H1 (cell line): ENCODE results near the gene UFD1. TPM values are rescaled to one million over a fixed set of nuclear protein-coding genes. Genes with fewer than 3 reads are reported as not detected.

ENCODE experiments used
- CTCF ChIA-PET: fragments of 300-600 bp; sonication (Branson Sonifier 250); formaldehyde crosslinking; loops from one replicate; lab custom pipeline; 2021; ENCODE audit not compliant: partially characterized antibody; lab: Charles Lee
- POLR2A ChIA-PET: fragments of 300-600 bp; sonication (Branson Sonifier 250); formaldehyde crosslinking; loops from one replicate; lab custom pipeline; 2021; ENCODE audit warnings: inconsistent platforms; ENCODE audit not compliant: partially characterized antibody; lab: Charles Lee
- DNase-seq, 2 experiments: peaks; one replicate each; pipeline versions ENCODE4 v3.0.0 to v3.0.0-alpha.2; 2010 to 2022; ENCODE audit warnings: low spot score in 2 of 2, low read depth in 1 of 2, mixed read lengths in 1 of 2
- FAIRE-seq: peaks from 2 replicates; lab custom pipeline; 2011; peaks lifted over from hg19 to GRCh38; lab: Jason Lieb, UNC
- H2AFZ ChIP-seq: 2 replicates; pipeline ENCODE4 v1.8.1; 2012; ENCODE audit warnings: low read length, inconsistent platforms
- H2AK5ac ChIP-seq: 2 replicates; pipeline ENCODE4 v1.6.1; 2013; ENCODE audit warnings: low read depth, low read length
- H2BK120ac ChIP-seq: replicated peaks from 2 replicates; pipeline ENCODE3; 2013; ENCODE audit warnings: low read depth, low read length, inconsistent platforms
- H2BK12ac ChIP-seq: 2 replicates; pipeline ENCODE4 v1.6.1; 2013; ENCODE audit warnings: low read depth, low read length
- H2BK15ac ChIP-seq: 2 replicates; pipeline ENCODE4 v1.6.1; 2013; ENCODE audit warnings: low read length
- H2BK20ac ChIP-seq: 2 replicates; pipeline ENCODE4 v1.6.1; 2013; ENCODE audit warnings: low read length
- H2BK5ac ChIP-seq: 2 replicates; pipeline ENCODE4 v1.6.1; 2013; ENCODE audit warnings: low read depth, low read length
- H3K14ac ChIP-seq: 2 replicates; pipeline ENCODE4 v1.6.1; 2013; ENCODE audit warnings: inconsistent platforms; ENCODE audit not compliant: insufficient read length
- H3K18ac ChIP-seq: 2 replicates; pipeline ENCODE4 v1.6.1; 2013; ENCODE audit warnings: low read length; ENCODE audit errors: extremely low read depth
- H3K23ac ChIP-seq: 2 replicates; pipeline ENCODE4 v1.6.1; 2013; ENCODE audit warnings: inconsistent platforms; ENCODE audit not compliant: insufficient read length
- H3K23me2 ChIP-seq: 2 replicates; pipeline ENCODE4 v1.6.1; 2013; ENCODE audit warnings: low read depth, low read length
- H3K27ac ChIP-seq: 2 replicates; pipeline ENCODE4 v1.6.1; 2011; ENCODE audit warnings: low read depth, low read length, inconsistent platforms
- H3K27me3 ChIP-seq, 4 experiments: replicated peaks in 1 of 4; 1 replicate in 1 of 4; 2 replicates in 3 of 4; pipeline versions ENCODE4 v1.6.1 to v1.8.1; 2011 to 2013; ENCODE audit warnings: low read length in 3 of 4, mild to moderate bottlenecking in 3 of 4, inconsistent platforms in 2 of 4, mixed read lengths in 2 of 4, moderate library complexity in 1 of 4; ENCODE audit not compliant: control insufficient read depth in 3 of 4, insufficient read depth in 3 of 4; ENCODE audit errors: extremely low read depth in 1 of 4
- H3K36me3 ChIP-seq, 4 experiments: 2 replicates each; pipeline versions ENCODE4 v1.6.1 to v1.8.1; 2011 to 2013; ENCODE audit warnings: mild to moderate bottlenecking in 4 of 4, low read length in 3 of 4, moderate library complexity in 2 of 4, control low read depth in 1 of 4, inconsistent platforms in 1 of 4; ENCODE audit not compliant: insufficient read depth in 4 of 4, control insufficient read depth in 2 of 4
- H3K4ac ChIP-seq: replicated peaks from 2 replicates; pipeline ENCODE3; 2013; ENCODE audit warnings: low read length, low read depth, mixed read lengths, inconsistent platforms; ENCODE audit not compliant: insufficient read length
- H3K4me1 ChIP-seq, 4 experiments: replicated peaks in 1 of 4; 1 replicate in 1 of 4; 2 replicates in 3 of 4; pipeline versions ENCODE4 v1.6.1 to v1.8.1; 2011 to 2013; ENCODE audit warnings: low read length in 3 of 4, inconsistent platforms in 2 of 4, mixed read lengths in 1 of 4; ENCODE audit not compliant: insufficient read depth in 4 of 4, control insufficient read depth in 3 of 4
- H3K4me2 ChIP-seq, 2 experiments: 2 replicates each; pipeline versions ENCODE4 v1.6.1 to v1.8.1; 2011 to 2013; ENCODE audit warnings: low read depth in 2 of 2, low read length in 2 of 2, control low read depth in 1 of 2, inconsistent platforms in 1 of 2, mild to moderate bottlenecking in 1 of 2; ENCODE audit not compliant: insufficient read depth in 1 of 2
- H3K4me3 ChIP-seq, 4 experiments: fragments of 200-600, 300-600 bp in 1 of 4; sonication (generic), shearing (Covaris generic), sonication (Bioruptor Twin) in 1 of 4; 2 replicates each; pipeline versions ENCODE4 v1.5.1 to v1.8.1; 2011 to 2016; ENCODE audit warnings: low read length in 4 of 4, low read depth in 3 of 4, control low read depth in 2 of 4, inconsistent platforms in 2 of 4, mild to moderate bottlenecking in 2 of 4, mixed read lengths in 1 of 4, moderate library complexity in 1 of 4; ENCODE audit not compliant: insufficient read depth in 2 of 4; ENCODE audit errors: extremely low read depth in 1 of 4
- H3K56ac ChIP-seq: replicated peaks from 2 replicates; pipeline ENCODE3; 2013; ENCODE audit warnings: low read depth, mild to moderate bottlenecking, mixed read lengths, low read length, inconsistent platforms; ENCODE audit not compliant: insufficient read length
- H3K79me1 ChIP-seq: 2 replicates; pipeline ENCODE4 v1.6.1; 2013; ENCODE audit warnings: low read depth, low read length, control low read depth
- H3K79me2 ChIP-seq, 2 experiments: 2 replicates each; pipeline versions ENCODE4 v1.6.1 to v1.8.1; 2012 to 2013; ENCODE audit warnings: low read length in 2 of 2, mild to moderate bottlenecking in 2 of 2, inconsistent platforms in 1 of 2; ENCODE audit not compliant: insufficient read depth in 2 of 2, control insufficient read depth in 1 of 2
- H3K9ac ChIP-seq, 4 experiments: replicated peaks in 1 of 4; 1 replicate in 1 of 4; 2 replicates in 3 of 4; pipeline versions ENCODE4 v1.6.1 to v1.8.1; 2011 to 2013; ENCODE audit warnings: low read depth in 3 of 4, low read length in 3 of 4, control low read depth in 2 of 4, mild to moderate bottlenecking in 2 of 4, moderate library complexity in 2 of 4, inconsistent platforms in 1 of 4; ENCODE audit errors: extremely low read depth in 1 of 4
- H3K9me3 ChIP-seq, 2 experiments: 2 replicates each; pipeline versions ENCODE4 v1.6.1 to v1.8.1; 2012 to 2013; ENCODE audit warnings: mild to moderate bottlenecking in 2 of 2, moderate library complexity in 2 of 2, control low read depth in 1 of 2, inconsistent platforms in 1 of 2, low read depth in 1 of 2, low read length in 1 of 2, mixed read lengths in 1 of 2; ENCODE audit not compliant: insufficient read depth in 2 of 2
- H4K20me1 ChIP-seq, 2 experiments: replicated peaks in 1 of 2; 2 replicates each; pipeline versions ENCODE3 to v1.8.1; 2011 to 2013; ENCODE audit warnings: inconsistent platforms in 2 of 2, low read length in 2 of 2, mild to moderate bottlenecking in 1 of 2; ENCODE audit not compliant: insufficient read depth in 2 of 2, control insufficient read depth in 1 of 2
- H4K5ac ChIP-seq: 2 replicates; pipeline ENCODE4 v1.6.1; 2013; ENCODE audit warnings: low read length, low read depth, mixed read lengths, inconsistent platforms; ENCODE audit not compliant: insufficient read length
- H4K8ac ChIP-seq: 2 replicates; pipeline ENCODE4 v1.8.0; 2013; ENCODE audit warnings: mild to moderate bottlenecking, moderate library complexity, low read length, inconsistent platforms; ENCODE audit not compliant: insufficient read depth; ENCODE audit errors: extremely low read depth
- H4K91ac ChIP-seq: replicated peaks from 2 replicates; pipeline ENCODE3; 2013; ENCODE audit warnings: low read length, mixed read lengths, inconsistent platforms; ENCODE audit not compliant: insufficient read length
- BACH1 ChIP-seq: IDR thresholded peaks from 2 replicates; pipeline ENCODE4 v1.6.1; 2012; ENCODE audit warnings: low read length, improper control_type of control experiment
- BRCA1 ChIP-seq: IDR thresholded peaks from 2 replicates; pipeline ENCODE4 v1.6.1; 2012; ENCODE audit warnings: low read depth, low read length, improper control_type of control experiment
- GABPA ChIP-seq: IDR thresholded peaks from 2 replicates; pipeline ENCODE4 v1.6.1; 2011; ENCODE audit warnings: mild to moderate bottlenecking, low read length, moderate library complexity, borderline replicate concordance; ENCODE audit not compliant: insufficient read depth
- JUND ChIP-seq: IDR thresholded peaks from 2 replicates; pipeline ENCODE4 v1.6.1; 2011; ENCODE audit warnings: mild to moderate bottlenecking, improper control_type of control experiment, low read length
- NRF1 ChIP-seq: IDR thresholded peaks from 2 replicates; pipeline ENCODE4 v1.6.1; 2011; ENCODE audit warnings: mild to moderate bottlenecking, low read depth, low read length, improper control_type of control experiment
- POLR2A ChIP-seq, 2 experiments: IDR thresholded peaks; 1 replicate in 1 of 2; 2 replicates in 1 of 2; pipeline ENCODE4 v1.6.1; 2011; ENCODE audit warnings: low read depth in 2 of 2, low read length in 2 of 2, mild to moderate bottlenecking in 2 of 2; ENCODE audit errors: control extremely low read depth in 1 of 2
- RAD21 ChIP-seq, 2 experiments: IDR thresholded peaks in 1 of 2; conservative IDR thresholded peaks in 1 of 2; 2 replicates each; pipeline ENCODE4 v1.6.1; 2011; ENCODE audit warnings: low read depth in 2 of 2, low read length in 2 of 2, improper control_type of control experiment in 1 of 2, inconsistent platforms in 1 of 2, mild to moderate bottlenecking in 1 of 2, moderate library complexity in 1 of 2
- SUZ12 ChIP-seq: fragments of 200-600 bp; sonication (generic); IDR thresholded peaks from 2 replicates; pipeline ENCODE4 v1.6.1; 2012; ENCODE audit warnings: mild to moderate bottlenecking, inconsistent platforms, low read length, moderate library complexity, mixed read lengths
- ZNF274 ChIP-seq: IDR thresholded peaks from 2 replicates; pipeline ENCODE4 v1.7.0; 2012; ENCODE audit warnings: low read length, borderline replicate concordance; ENCODE audit errors: extremely low read depth
- WGBS, 2 experiments: shearing (Covaris generic) in 1 of 2; methylation state at CpG; one replicate each; pipeline versions ENCODE4 v1.1.6 to v1.1.7; 2013 to 2015; ENCODE audit warnings: low lambda C conversion rate in 2 of 2, mixed read lengths in 2 of 2, inconsistent platforms in 1 of 2, low coverage in 1 of 2, missing lambda C conversion rate in 1 of 2; ENCODE audit not compliant: insufficient replicate concordance in 2 of 2, insufficient coverage in 1 of 2, insufficient read length in 1 of 2; ENCODE audit errors: extremely low coverage in 1 of 2, missing lambda C conversion rate in 1 of 2; 5-methylcytosine and 5-hydroxymethylcytosine counted together
- polyA plus RNA-seq, 7 experiments: library from polyadenylated mRNA; depleted of rRNA in 3 of 7; stranded (reverse) in 5 of 7; unstranded in 2 of 7; fragments of >200 nt in 5 of 7; fragments of 200-250 nt in 2 of 7; gene quantifications; 1 replicate in 5 of 7; 2 replicates in 1 of 7; 4 replicates in 1 of 7; pipeline versions ENCODE4 v1.2.1 to v1.2.3, GENCODE V29; 2011 to 2013; ENCODE audit warnings: missing spikeins in 2 of 7, mixed read lengths in 2 of 7
- total RNA-seq: library from RNA; stranded (reverse); fragmentation: NEBNext Ultra II Directional; extraction: Animal tissue kit (Norgen Biotek cat#: 25700); gene quantifications from 2 replicates; pipeline ENCODE4 v1.2.1, GENCODE V29; 2021

UFD1 gene
- total and polyA plus RNA-seq, 2 of the 8 experiments (the other 6 are each of a cell fraction or from before 2014, with no cell fraction given), result 74.6 to 116 TPM

- ChIA-PET CTCF (interaction anchor here (0.6 to 1.8 kb wide), 3 partner anchors 27 to 182 kb away, joined by 3 to 4 read pairs (median 3); no protein-coding TSS in a partner anchor), POLR2A (interaction anchor here (0.9 to 6.7 kb wide), 20 partner anchors 8 to 325 kb away, joined by 3 to 127 read pairs (median 4); partner anchors contain the start of genes CDC45, CLTCL1, DGCR2 and HIRA)
- peak within 1 kb of the TSS; percentile 65 for H4K5ac ChIP-seq
- H2BK5ac ChIP-seq, result peak within 1 kb of the TSS; percentile 90
- H3K27me3 ChIP-seq, result no peaks in the 10 kb centered on the region; a peak in 2 of 7 replicates
- H3K27ac ChIP-seq, result peak within 1 kb of the TSS; percentile 90
- DNase-seq, result peak; percentile 79 to 92
- peaks cover 7% of the 10 kb centered on the region; the same call in 1 of the 2 replicates for H3K23me2 ChIP-seq
- peak within 1 kb of the TSS; percentile 98 for H2AFZ ChIP-seq
- H3K56ac ChIP-seq, result peak within 1 kb of the TSS; percentile 83
- H3K9ac ChIP-seq, result peak within 1 kb of the TSS; percentile 88 to 99 (median 96)
- H2BK120ac ChIP-seq, result peak within 1 kb of the TSS; percentile 76
- WGBS, 2 experiments, result 1% methylated on average over 65 of the region's 92 CpGs; no CpG with 5 or more reads in 1 of the 2 experiments
- H3K4me2 ChIP-seq, result peak within 1 kb of the TSS; percentile 85 to 99
- peaks cover 7% of the 10 kb centered on the region; the same call in 1 of the 2 replicates for H3K79me1 ChIP-seq
- peaks cover 18 to 34% of the 10 kb centered on the region in 2 experiments for H4K20me1 ChIP-seq
- peak within 1 kb of the TSS; percentile 94; the same call in 1 of the 2 replicates for H4K8ac ChIP-seq
- H3K23ac ChIP-seq, result no peak within 1 kb of the TSS
- peak within 1 kb of the TSS; percentile 99 for H3K14ac ChIP-seq
- H3K4me1 ChIP-seq, result peaks cover 0 to 8% (median 3%) of the 10 kb centered on the region in 4 experiments; a peak in 2 of 7 replicates
- peak within 1 kb of the TSS; percentile 63 for H4K91ac ChIP-seq
- H3K79me2 ChIP-seq, result peaks cover 3 to 32% of the 10 kb centered on the region in 2 experiments; a peak in 3 of 4 replicates
- peak within 1 kb of the TSS; percentile 76 for H3K18ac ChIP-seq
- peak within 1 kb of the TSS; percentile 82; the same call in 1 of the 2 replicates for H2BK12ac ChIP-seq
- H2BK15ac ChIP-seq, result peak within 1 kb of the TSS; percentile 32
- no peak for FAIRE-seq
- H2BK20ac ChIP-seq, result no peak within 1 kb of the TSS
- no peaks in the 10 kb centered on the region for H3K9me3 ChIP-seq
- H2AK5ac ChIP-seq, result peak within 1 kb of the TSS; percentile 20; the same call in 1 of the 2 replicates
- peaks cover 6 to 18% (median 12%) of the 10 kb centered on the region in 4 experiments; a peak in 7 of 8 replicates for H3K36me3 ChIP-seq
- H3K4ac ChIP-seq, result peak within 1 kb of the TSS; percentile 96
- H3K4me3 ChIP-seq, result peak within 1 kb of the TSS; percentile 81 to 96 (median 92)
- TF ChIP-seq BRCA1 (no peak; the same call in 1 of the 2 replicates), SUZ12 (no peak), JUND (no peak), GABPA (no peak), NRF1 (no peak), POLR2A (IDR thresholded peaks at IDR 0.05; ENCODE audit: control extremely low read depth in 1 of 2, low read depth in 2 of 2, low read length in 2 of 2) (peak; percentile 77 to 87), BACH1 (no peak), RAD21 (IDR thresholded peaks at IDR 0.05 in 1 of 2, conservative IDR thresholded peaks at IDR 0.05 in 1 of 2; ENCODE audit: low read depth in 2 of 2, low read length in 2 of 2) (no peak), ZNF274 (no peak)
Measured at GRCh38 chr22:19447330-19448075, 31.5 kb downstream of the UFD1 start, which contains the start of gene C22orf39. TSS of gene C22orf39 (minus strand) at chr22:19447711. CDS start at chr22:19447688, 23 bp downstream.
